B cell (primary cell): Measurements from ENCODE around the gene DYNLL2. TPM values are rescaled to one million over a fixed set of nuclear protein-coding genes. Genes with fewer than 3 reads are reported as not detected.
"Not testable (repeated sequence)": the region's sequence is repeated elsewhere in the genome, so short reads cannot be mapped to it uniquely, and the experiment has no call there.

Experiments
- ATAC-seq: fragments of 200-7000 bp; cut with Tn5 transposase; one replicate; pipeline ENCODE4 v1.10.0; 2021; ENCODE audit warnings: low read depth, mild to moderate bottlenecking, moderate number of reproducible peaks, moderate library complexity
- CTCF ChIA-PET: fragments of 350-600 bp; sonication (Branson Sonifier 250); formaldehyde crosslinking; loops from one replicate; lab custom pipeline; 2021; ENCODE audit warnings: antibody characterized with exemption, inconsistent platforms; lab: Charles Lee
- POLR2A ChIA-PET: fragments of 350-600 bp; sonication (Branson Sonifier 250); formaldehyde crosslinking; loops from one replicate; lab custom pipeline; 2021; ENCODE audit warnings: antibody characterized with exemption; lab: Charles Lee
- DNase-seq: peaks from one replicate; pipeline ENCODE4 v3.0.0; 2013
- H2AFZ ChIP-seq: 2 replicates; pipeline ENCODE4 v1.6.1; 2012; ENCODE audit warnings: mild to moderate bottlenecking, low read depth, low read length; ENCODE audit not compliant: insufficient read depth, poor library complexity, severe bottlenecking
- H3K27ac ChIP-seq, 2 donors: 1 replicate in 1 of 2; 2 replicates in 1 of 2; pipeline ENCODE4 v1.5.1; 2012 to 2013; ENCODE audit warnings: low read length in 2 of 2, mild to moderate bottlenecking in 2 of 2, moderate library complexity in 1 of 2
- H3K27me3 ChIP-seq, 4 experiments: fragments of 200-600 bp in 1 of 4; sonication (generic) in 1 of 4; replicated peaks in 1 of 4; 1 replicate in 2 of 4; 2 replicates in 2 of 4; pipeline versions ENCODE4 v1.6.1 to v1.7.0; 2013 to 2016; ENCODE audit warnings: low read length in 3 of 4, mild to moderate bottlenecking in 2 of 4, mixed read lengths in 1 of 4, moderate library complexity in 1 of 4; ENCODE audit not compliant: insufficient read depth in 4 of 4, control insufficient read depth in 3 of 4; ENCODE audit errors: control extremely low read depth in 1 of 4
- H3K36me3 ChIP-seq, 2 experiments: replicated peaks in 1 of 2; 1 replicate in 1 of 2; 2 replicates in 1 of 2; pipeline versions ENCODE4 v1.6.1 to v1.7.1; 2013; ENCODE audit warnings: low read length in 1 of 2; ENCODE audit not compliant: insufficient read depth in 2 of 2, control insufficient read depth in 1 of 2; ENCODE audit errors: control extremely low read depth in 1 of 2, extremely low read depth in 1 of 2
- H3K4me1 ChIP-seq, 2 donors: fragments of 200-600 bp in 1 of 2; sonication (generic) in 1 of 2; 1 replicate in 1 of 2; 2 replicates in 1 of 2; pipeline versions ENCODE4 v1.5.1 to v1.6.1; 2013 to 2017; ENCODE audit warnings: low read length in 2 of 2; ENCODE audit not compliant: control insufficient read depth in 2 of 2, insufficient read depth in 2 of 2
- H3K4me2 ChIP-seq: replicated peaks from 2 replicates; pipeline ENCODE3; 2012; ENCODE audit warnings: mild to moderate bottlenecking, low read depth, low read length; ENCODE audit not compliant: poor library complexity, severe bottlenecking
- H3K4me3 ChIP-seq, 5 experiments: fragments of 200-600 bp in 1 of 5; sonication (generic) in 1 of 5; 1 replicate in 3 of 5; 2 replicates in 2 of 5; pipeline versions ENCODE4 v1.5.1 to v1.7.0; 2011 to 2016; ENCODE audit warnings: low read length in 4 of 5, mild to moderate bottlenecking in 4 of 5, low read depth in 2 of 5, control low read depth in 1 of 5, moderate library complexity in 1 of 5; ENCODE audit not compliant: insufficient read depth in 1 of 5; ENCODE audit errors: control extremely low read depth in 1 of 5, extremely low read depth in 1 of 5
- H3K79me2 ChIP-seq: fragments of 200-600 bp; sonication (generic); one replicate; pipeline ENCODE4 v1.6.0; 2016; ENCODE audit warnings: low read length; ENCODE audit not compliant: control insufficient read depth, insufficient read depth
- H3K9ac ChIP-seq: fragments of 200-600 bp; sonication (generic); 2 replicates; pipeline ENCODE4 v1.6.1; 2017; ENCODE audit warnings: mild to moderate bottlenecking, low read length, moderate library complexity
- H3K9me3 ChIP-seq, 3 donors: one replicate each; pipeline versions ENCODE4 v1.6.1 to v1.7.1; 2013; ENCODE audit warnings: low read length in 2 of 3; ENCODE audit not compliant: control insufficient read depth in 2 of 3, insufficient read depth in 1 of 3; ENCODE audit errors: control extremely low read depth in 1 of 3
- H4K20me1 ChIP-seq: 2 replicates; pipeline ENCODE4 v1.6.0; 2012; ENCODE audit warnings: mild to moderate bottlenecking, low read length; ENCODE audit not compliant: insufficient read depth, control insufficient read depth, poor library complexity, severe bottlenecking
- H3K27ac Mint-ChIP-seq: one replicate; pipeline ENCODE4 v1.8.0; 2021; ENCODE audit warnings: mixed read lengths
- H3K27me3 Mint-ChIP-seq: one replicate; pipeline ENCODE4 v1.8.0; 2021; ENCODE audit warnings: mixed read lengths
- H3K4me1 Mint-ChIP-seq: one replicate; pipeline ENCODE4 v1.8.0; 2021; ENCODE audit warnings: mixed read lengths
- H3K4me3 Mint-ChIP-seq: one replicate; pipeline ENCODE4 v1.8.0; 2021; ENCODE audit warnings: mixed read lengths
- H3K9me3 Mint-ChIP-seq: one replicate; pipeline ENCODE4 v1.8.0; 2022; ENCODE audit warnings: mixed read lengths; ENCODE audit not compliant: insufficient read depth
- EZH2 ChIP-seq: IDR thresholded peaks from 2 replicates; pipeline ENCODE4 v1.6.1; 2012; ENCODE audit warnings: borderline replicate concordance, low read depth, mild to moderate bottlenecking, moderate library complexity, low read length; ENCODE audit not compliant: insufficient read depth, poor library complexity, severe bottlenecking
- WGBS: methylation state at CpG from one replicate; pipeline ENCODE4 v1.1.5; 2013; ENCODE audit warnings: missing lambda C conversion rate; ENCODE audit not compliant: insufficient coverage; 5-methylcytosine and 5-hydroxymethylcytosine counted together
- intact Hi-C: fragments of 100-400 bp; cut with micrococcal nuclease; formaldehyde crosslinking; loops from one replicate; pipeline ENCODE4 v1.10.0; 2022
- polyA plus RNA-seq: library from polyadenylated mRNA; depleted of rRNA; stranded (reverse); fragments of >200 nt; gene quantifications from 2 replicates; pipeline ENCODE4 v1.2.3, GENCODE V29; 2012
- total RNA-seq, 2 donors: library from RNA; stranded (reverse); fragments of 120-200 nt in 1 of 2; gene quantifications; 1 replicate in 1 of 2; 2 replicates in 1 of 2; pipeline versions ENCODE4 v1.2.3 to v1.2.4, GENCODE V29; 2013 to 2022
- TF ChIP-seq, protein P1 (sequence below): fragments of 200-600 bp; IDR thresholded peaks from one replicate; pipeline ENCODE4 v1.8.0; 2022; ENCODE audit warnings: antibody characterized with exemption, mild to moderate bottlenecking

DYNLL2 gene
- total and polyA plus RNA-seq, 2 donors (not counting 1 experiment from before 2014, with no cell fraction given): 10.1 to 25.2 TPM

DNA sequence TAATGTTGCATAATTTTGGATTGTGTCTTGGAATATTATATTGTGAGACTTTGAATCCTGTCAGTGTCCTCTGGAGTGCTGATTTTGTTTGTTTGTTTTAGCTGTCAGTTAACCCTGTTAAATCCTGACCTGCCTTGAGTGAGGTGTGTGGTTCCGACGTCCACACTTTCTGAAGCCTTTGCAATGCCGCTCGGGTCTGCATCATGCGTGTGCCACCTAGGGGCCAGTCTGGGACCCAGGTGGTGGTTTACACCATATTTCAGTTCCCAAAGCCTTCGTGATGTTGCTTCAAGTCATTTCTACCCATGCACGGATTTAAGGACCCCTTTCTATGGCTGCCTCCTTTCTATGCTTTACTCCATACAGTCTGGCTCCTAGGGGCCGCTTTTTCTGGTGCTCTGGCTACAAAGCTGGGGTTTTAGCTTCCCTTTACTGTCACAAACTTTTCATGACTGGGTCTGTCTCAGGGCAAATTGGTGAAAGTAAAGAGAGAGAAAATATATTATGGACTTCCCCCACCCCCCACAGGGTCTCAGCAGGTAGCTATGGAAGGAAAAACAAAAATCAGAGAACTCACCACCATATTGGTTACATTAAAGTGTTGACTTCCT lies 53.6 kb downstream of the DYNLL2 start:
- H3K4me1 ChIP-seq: no peaks in the 10 kb centered on the region
- no peak overlapping the region for H3K4me2 ChIP-seq
- DNase-seq (no peak), ATAC-seq (no peak)
- Mint-ChIP-seq H3K9me3 (peaks cover 5% of the 10 kb centered on the region), H3K27ac (no peak overlapping the region), H3K4me1 (no peaks in the 10 kb centered on the region), H3K4me3 (no peak overlapping the region), H3K27me3 (peaks cover 70% of the 10 kb centered on the region)
- H3K4me3 ChIP-seq: no peak overlapping the region
- TF ChIP-seq, protein P1, sequence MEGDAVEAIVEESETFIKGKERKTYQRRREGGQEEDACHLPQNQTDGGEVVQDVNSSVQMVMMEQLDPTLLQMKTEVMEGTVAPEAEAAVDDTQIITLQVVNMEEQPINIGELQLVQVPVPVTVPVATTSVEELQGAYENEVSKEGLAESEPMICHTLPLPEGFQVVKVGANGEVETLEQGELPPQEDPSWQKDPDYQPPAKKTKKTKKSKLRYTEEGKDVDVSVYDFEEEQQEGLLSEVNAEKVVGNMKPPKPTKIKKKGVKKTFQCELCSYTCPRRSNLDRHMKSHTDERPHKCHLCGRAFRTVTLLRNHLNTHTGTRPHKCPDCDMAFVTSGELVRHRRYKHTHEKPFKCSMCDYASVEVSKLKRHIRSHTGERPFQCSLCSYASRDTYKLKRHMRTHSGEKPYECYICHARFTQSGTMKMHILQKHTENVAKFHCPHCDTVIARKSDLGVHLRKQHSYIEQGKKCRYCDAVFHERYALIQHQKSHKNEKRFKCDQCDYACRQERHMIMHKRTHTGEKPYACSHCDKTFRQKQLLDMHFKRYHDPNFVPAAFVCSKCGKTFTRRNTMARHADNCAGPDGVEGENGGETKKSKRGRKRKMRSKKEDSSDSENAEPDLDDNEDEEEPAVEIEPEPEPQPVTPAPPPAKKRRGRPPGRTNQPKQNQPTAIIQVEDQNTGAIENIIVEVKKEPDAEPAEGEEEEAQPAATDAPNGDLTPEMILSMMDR: no peak
- no peak for TF ChIP-seq EZH2
- H4K20me1 ChIP-seq: no peaks in the 10 kb centered on the region
- ChIA-PET CTCF (interaction anchor here (0.9 kb wide), 1 partner anchor 14 kb away, joined by 3 read pairs; no protein-coding TSS in a partner anchor), POLR2A (no interaction called here)
- H3K9ac ChIP-seq: no peak overlapping the region
- H3K9me3 ChIP-seq: peaks cover 0 to 14% (median 7%) of the 10 kb centered on the region in 3 donors
- H3K79me2 ChIP-seq: no peaks in the 10 kb centered on the region
- peaks cover 0 to 29% (median 6%) of the 10 kb centered on the region in 4 experiments for H3K27me3 ChIP-seq
- H3K27ac ChIP-seq: no peak overlapping the region
- H2AFZ ChIP-seq: no peak overlapping the region
- intact Hi-C loops: no loop called here
- H3K36me3 ChIP-seq: no peaks in the 10 kb centered on the region
- 35% methylated on average over 7 of the region's 8 CpGs for WGBS

DNA sequence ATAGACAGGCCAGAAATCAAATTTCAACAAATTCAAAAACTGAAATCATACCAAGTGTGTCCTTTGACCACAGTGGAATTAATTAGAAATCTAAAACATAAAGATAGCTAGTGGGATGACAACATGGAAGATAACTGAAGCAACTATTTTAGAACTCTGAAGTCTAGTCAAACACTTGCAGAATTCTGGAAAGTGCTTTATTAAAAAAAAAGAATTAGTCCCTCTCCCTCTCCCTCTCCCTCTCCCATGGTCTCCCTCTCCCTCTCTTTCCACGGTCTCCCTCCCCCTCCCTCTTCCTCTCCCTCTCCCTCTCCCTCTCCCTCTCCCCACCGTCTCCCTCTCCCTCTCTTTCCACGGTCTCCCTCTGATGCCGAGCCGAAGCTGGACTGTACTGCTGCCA lies 58.3 kb downstream of the DYNLL2 start:
- no peaks in the 10 kb centered on the region for H3K4me1 ChIP-seq
- no peak overlapping the region for H3K4me3 ChIP-seq
- H3K4me2 ChIP-seq: no peak overlapping the region
- H3K79me2 ChIP-seq: no peaks in the 10 kb centered on the region
- no peak overlapping the region for H3K27ac ChIP-seq
- no peaks in the 10 kb centered on the region for H4K20me1 ChIP-seq
- ATAC-seq (no peak), DNase-seq (no peak)
- no peak overlapping the region for H2AFZ ChIP-seq
- no peaks in the 10 kb centered on the region for H3K36me3 ChIP-seq
- WGBS: no CpG with 5 or more reads among the region's 5 CpGs
- no peak for TF ChIP-seq EZH2
- no peaks in the 10 kb centered on the region for H3K4me1 Mint-ChIP-seq
- CTCF ChIA-PET: no interaction called here
- H3K9me3 Mint-ChIP-seq: peaks cover 18% of the 10 kb centered on the region
- intact Hi-C loops: no loop called here
- POLR2A ChIA-PET: no interaction called here
- H3K9ac ChIP-seq: no peak overlapping the region
- H3K27me3 Mint-ChIP-seq: peaks cover 56% of the 10 kb centered on the region
- H3K4me3 Mint-ChIP-seq: no peak overlapping the region
- peaks cover 0 to 15% (median 7%) of the 10 kb centered on the region in 4 experiments for H3K27me3 ChIP-seq
- H3K27ac Mint-ChIP-seq: no peak overlapping the region
- H3K9me3 ChIP-seq: peaks cover 9 to 28% (median 16%) of the 10 kb centered on the region in 3 donors

- not testable (repeated sequence) for H3K4me3 Mint-ChIP-seq
Observed at GRCh38 chr17:58143335-58143734, 60.1 kb downstream of the DYNLL2 start.

More at GRCh38 chr17:58143335-58143734, 60.1 kb downstream of the DYNLL2 start:
- H3K9ac ChIP-seq, CTCF ChIA-PET, DNase-seq, H3K4me3 ChIP-seq, H4K20me1 ChIP-seq, H3K27ac ChIP-seq, H3K4me1 ChIP-seq, H3K36me3 ChIP-seq, H3K4me2 ChIP-seq, H3K27ac Mint-ChIP-seq, POLR2A ChIA-PET, H2AFZ ChIP-seq, intact Hi-C loops, H3K4me1 Mint-ChIP-seq, ATAC-seq, H3K79me2 ChIP-seq: not testable (repeated sequence)
- H3K9me3 Mint-ChIP-seq: peaks cover 23% of the 10 kb centered on the region
- H3K9me3 ChIP-seq: peaks cover 5 to 28% (median 17%) of the 10 kb centered on the region in 3 donors
- peaks cover 0 to 14% (median 4%) of the 10 kb centered on the region in 4 experiments for H3K27me3 ChIP-seq
- H3K27me3 Mint-ChIP-seq: peaks cover 51% of the 10 kb centered on the region
- no CpG with 5 or more reads among the region's 4 CpGs for WGBS
